ENCODE measurements around the gene GRM7. TPM values are rescaled to one million over a fixed set of nuclear protein-coding genes. Genes with fewer than 3 reads are reported as not detected.

The GRM7 gene
- total and polyA plus RNA-seq, 5 donors from 2014 or later = not detected

GRCh38 chr3:7382293-7383010 lies 521.5 kb downstream of the GRM7 start:
- no peak overlapping the region for H3K4me3 ChIP-seq (ENCODE audit: low read depth, low read length)
- Mint-ChIP-seq H3K27me3 (no peaks in the 10 kb centered on the region), H3K36me3 (no peaks in the 10 kb centered on the region), H3K27ac (no peak overlapping the region), H3K4me1 (no peaks in the 10 kb centered on the region), H3K9me3 (peaks cover 0 to 9% (median 2%) of the 10 kb centered on the region in 7 donors), H3K4me3 (no peak overlapping the region)
- H3K4me1 ChIP-seq (ENCODE audit: control insufficient read depth, insufficient read depth, low read length, poor library complexity, severe bottlenecking) = no peaks in the 10 kb centered on the region
- peaks cover 0 to 5% of the 10 kb centered on the region in 2 experiments for H3K9me3 ChIP-seq (ENCODE audit: control insufficient read depth in 2 of 2, low read length in 2 of 2)
- no peak overlapping the region for H3K27ac ChIP-seq (ENCODE audit: insufficient read depth, low read length, poor library complexity, severe bottlenecking)
- DNase-seq (no peak), ATAC-seq (ENCODE audit: low read depth in 2 of 2) (no peak)
- no peaks in the 10 kb centered on the region for H3K27me3 ChIP-seq (ENCODE audit: control insufficient read depth, insufficient read depth, low read length)
- H3K36me3 ChIP-seq (ENCODE audit: control insufficient read depth, insufficient read depth, low read length) = no peaks in the 10 kb centered on the region

- Mint-ChIP-seq H3K4me1 (no peaks in the 10 kb centered on the region), H3K9me3 (peaks cover under 1 to 11% (median 4%) of the 10 kb centered on the region in 7 donors), H3K27me3 (no peaks in the 10 kb centered on the region), H3K4me3 (no peak overlapping the region), H3K36me3 (no peaks in the 10 kb centered on the region), H3K27ac (no peak overlapping the region)
- no peaks in the 10 kb centered on the region for H3K9me3 ChIP-seq (ENCODE audit: control insufficient read depth in 2 of 2, low read length in 2 of 2)
- no peak for DNase-seq
- no peak overlapping the region for H3K27ac ChIP-seq (ENCODE audit: insufficient read depth, low read length, poor library complexity, severe bottlenecking)
- no peaks in the 10 kb centered on the region for H3K27me3 ChIP-seq (ENCODE audit: control insufficient read depth, insufficient read depth, low read length)
- ATAC-seq (ENCODE audit: low read depth in 2 of 2) = no peak
- H3K4me1 ChIP-seq (ENCODE audit: control insufficient read depth, insufficient read depth, low read length, poor library complexity, severe bottlenecking) = no peaks in the 10 kb centered on the region
- H3K36me3 ChIP-seq (ENCODE audit: control insufficient read depth, insufficient read depth, low read length) = no peaks in the 10 kb centered on the region
- H3K4me3 ChIP-seq (ENCODE audit: low read depth, low read length) = no peak overlapping the region
These were observed 524.7 kb downstream of the GRM7 start for GRCh38 chr3:7385635-7386034.

GRCh38 chr3:7388026-7388425 lies 527.1 kb downstream of the GRM7 start:
- Histone ChIP-seq H3K9me3 (ENCODE audit: control insufficient read depth in 2 of 2, low read length in 2 of 2) (peaks cover 0 to 8% of the 10 kb centered on the region in 2 experiments), H3K27ac (ENCODE audit: insufficient read depth, low read length, poor library complexity, severe bottlenecking) (no peak overlapping the region), H3K36me3 (ENCODE audit: control insufficient read depth, insufficient read depth, low read length) (no peaks in the 10 kb centered on the region), H3K4me3 (ENCODE audit: low read depth, low read length) (no peak overlapping the region), H3K4me1 (ENCODE audit: control insufficient read depth, insufficient read depth, low read length, poor library complexity, severe bottlenecking) (no peaks in the 10 kb centered on the region), H3K27me3 (ENCODE audit: control insufficient read depth, insufficient read depth, low read length) (no peaks in the 10 kb centered on the region)
- Mint-ChIP-seq H3K4me3 (no peak overlapping the region), H3K4me1 (no peaks in the 10 kb centered on the region), H3K27me3 (no peaks in the 10 kb centered on the region), H3K9me3 (peaks cover 1 to 11% (median 4%) of the 10 kb centered on the region in 7 donors), H3K27ac (no peak overlapping the region), H3K36me3 (no peaks in the 10 kb centered on the region)
- DNase-seq = no peak
- no peak for ATAC-seq (ENCODE audit: low read depth in 2 of 2)

- Histone ChIP-seq H3K27me3 (ENCODE audit: control insufficient read depth, insufficient read depth, low read length) (no peaks in the 10 kb centered on the region), H3K4me1 (ENCODE audit: control insufficient read depth, insufficient read depth, low read length, poor library complexity, severe bottlenecking) (no peaks in the 10 kb centered on the region), H3K36me3 (ENCODE audit: control insufficient read depth, insufficient read depth, low read length) (no peaks in the 10 kb centered on the region), H3K9me3 (ENCODE audit: control insufficient read depth in 2 of 2, low read length in 2 of 2) (peaks cover 0 to 8% of the 10 kb centered on the region in 2 experiments), H3K27ac (ENCODE audit: insufficient read depth, low read length, poor library complexity, severe bottlenecking) (no peak overlapping the region), H3K4me3 (ENCODE audit: low read depth, low read length) (no peak overlapping the region)
- Mint-ChIP-seq H3K9me3 (peaks cover 2 to 16% (median 5%) of the 10 kb centered on the region in 7 donors), H3K27ac (no peak overlapping the region), H3K27me3 (no peaks in the 10 kb centered on the region), H3K4me1 (no peaks in the 10 kb centered on the region), H3K36me3 (no peaks in the 10 kb centered on the region), H3K4me3 (no peak overlapping the region)
- DNase-seq (no peak), ATAC-seq (ENCODE audit: low read depth in 2 of 2) (no peak)
These were observed 531.3 kb downstream of the GRM7 start for GRCh38 chr3:7392206-7392605.

- DNase-seq = no peak
- peaks cover 0 to 8% of the 10 kb centered on the region in 2 experiments for H3K9me3 ChIP-seq (ENCODE audit: control insufficient read depth in 2 of 2, low read length in 2 of 2)
- Mint-ChIP-seq H3K4me1 (no peaks in the 10 kb centered on the region), H3K27ac (no peak overlapping the region), H3K4me3 (no peak overlapping the region), H3K36me3 (no peaks in the 10 kb centered on the region), H3K9me3 (peaks cover 1 to 16% (median 4%) of the 10 kb centered on the region in 7 donors), H3K27me3 (no peaks in the 10 kb centered on the region)
- no peaks in the 10 kb centered on the region for H3K36me3 ChIP-seq (ENCODE audit: control insufficient read depth, insufficient read depth, low read length)
- H3K27ac ChIP-seq (ENCODE audit: insufficient read depth, low read length, poor library complexity, severe bottlenecking) = no peak overlapping the region
- H3K27me3 ChIP-seq (ENCODE audit: control insufficient read depth, insufficient read depth, low read length) = no peaks in the 10 kb centered on the region
- H3K4me3 ChIP-seq (ENCODE audit: low read depth, low read length) = no peak overlapping the region
- no peak for ATAC-seq (ENCODE audit: low read depth in 2 of 2)
- no peaks in the 10 kb centered on the region for H3K4me1 ChIP-seq (ENCODE audit: control insufficient read depth, insufficient read depth, low read length, poor library complexity, severe bottlenecking)
These were observed 533.2 kb downstream of the GRM7 start for GRCh38 chr3:7393944-7394605.

GRCh38 chr3:7396534-7396933 lies 535.6 kb downstream of the GRM7 start:
- Histone ChIP-seq H3K9me3 (ENCODE audit: control insufficient read depth in 2 of 2, low read length in 2 of 2) (peaks cover 0 to 8% of the 10 kb centered on the region in 2 experiments), H3K4me1 (ENCODE audit: control insufficient read depth, insufficient read depth, low read length, poor library complexity, severe bottlenecking) (no peaks in the 10 kb centered on the region), H3K27ac (ENCODE audit: insufficient read depth, low read length, poor library complexity, severe bottlenecking) (no peak overlapping the region), H3K27me3 (ENCODE audit: control insufficient read depth, insufficient read depth, low read length) (no peaks in the 10 kb centered on the region), H3K36me3 (ENCODE audit: control insufficient read depth, insufficient read depth, low read length) (no peaks in the 10 kb centered on the region), H3K4me3 (ENCODE audit: low read depth, low read length) (no peak overlapping the region)
- Mint-ChIP-seq H3K9me3 (peaks cover 0 to 19% (median 4%) of the 10 kb centered on the region in 7 donors), H3K27me3 (no peaks in the 10 kb centered on the region), H3K4me1 (no peaks in the 10 kb centered on the region), H3K36me3 (no peaks in the 10 kb centered on the region), H3K4me3 (no peak overlapping the region), H3K27ac (no peak overlapping the region)
- DNase-seq (no peak), ATAC-seq (ENCODE audit: low read depth in 2 of 2) (no peak)

- Histone ChIP-seq H3K9me3 (ENCODE audit: control insufficient read depth in 2 of 2, low read length in 2 of 2) (peaks cover 0 to 7% of the 10 kb centered on the region in 2 experiments), H3K4me1 (ENCODE audit: control insufficient read depth, insufficient read depth, low read length, poor library complexity, severe bottlenecking) (no peaks in the 10 kb centered on the region), H3K27ac (ENCODE audit: insufficient read depth, low read length, poor library complexity, severe bottlenecking) (no peak overlapping the region), H3K4me3 (ENCODE audit: low read depth, low read length) (no peak overlapping the region), H3K27me3 (ENCODE audit: control insufficient read depth, insufficient read depth, low read length) (no peaks in the 10 kb centered on the region), H3K36me3 (ENCODE audit: control insufficient read depth, insufficient read depth, low read length) (no peaks in the 10 kb centered on the region)
- no peak for DNase-seq
- H3K9me3 Mint-ChIP-seq = peaks cover 0 to 19% (median 4%) of the 10 kb centered on the region in 7 donors
- no peaks in the 10 kb centered on the region for H3K27me3 Mint-ChIP-seq
- no peak for ATAC-seq (ENCODE audit: low read depth in 2 of 2)
- H3K4me1 Mint-ChIP-seq = no peaks in the 10 kb centered on the region
- H3K36me3 Mint-ChIP-seq = no peaks in the 10 kb centered on the region
- H3K27ac Mint-ChIP-seq = no peak overlapping the region
- H3K4me3 Mint-ChIP-seq = no peak overlapping the region
These were observed 536.2 kb downstream of the GRM7 start for GRCh38 chr3:7397097-7397496.

GRCh38 chr3:7400360-7400759 lies 539.4 kb downstream of the GRM7 start:
- Histone ChIP-seq H3K27me3 (ENCODE audit: control insufficient read depth, insufficient read depth, low read length) (no peaks in the 10 kb centered on the region), H3K9me3 (ENCODE audit: control insufficient read depth in 2 of 2, low read length in 2 of 2) (no peaks in the 10 kb centered on the region), H3K4me3 (ENCODE audit: low read depth, low read length) (no peak overlapping the region), H3K36me3 (ENCODE audit: control insufficient read depth, insufficient read depth, low read length) (no peaks in the 10 kb centered on the region), H3K4me1 (ENCODE audit: control insufficient read depth, insufficient read depth, low read length, poor library complexity, severe bottlenecking) (no peaks in the 10 kb centered on the region), H3K27ac (ENCODE audit: insufficient read depth, low read length, poor library complexity, severe bottlenecking) (no peak overlapping the region)
- Mint-ChIP-seq H3K27me3 (no peaks in the 10 kb centered on the region), H3K4me1 (no peaks in the 10 kb centered on the region), H3K36me3 (no peaks in the 10 kb centered on the region), H3K27ac (no peak overlapping the region), H3K4me3 (no peak overlapping the region), H3K9me3 (peaks cover 0 to 16% (median 4%) of the 10 kb centered on the region in 7 donors)
- DNase-seq (no peak), ATAC-seq (ENCODE audit: low read depth in 2 of 2) (no peak)

Data from CD4-positive, CD25-positive, alpha-beta regulatory T cell (primary cell).